Thyroid gland (tissue), 4 donors: ENCODE data around the gene ZNF570.

Experiments
- CTCF ChIP-seq, 6 experiments: fragments of 200-600 bp in 3 of 6; fragments of 450-650 bp in 3 of 6; sonication (generic) in 3 of 6; IDR thresholded peaks; one replicate each; pipeline ENCODE4 v1.5.1; 2016 to 2019; ENCODE audit warnings: antibody characterized with exemption in 6 of 6, mild to moderate bottlenecking in 2 of 6, inconsistent platforms in 1 of 6, moderate library complexity in 1 of 6
- POLR2A ChIP-seq, 2 donors: fragments of 450-650 bp; IDR thresholded peaks; one replicate each; pipeline ENCODE4 v1.6.1; 2017; ENCODE audit warnings: antibody characterized with exemption in 2 of 2, mild to moderate bottlenecking in 2 of 2, moderate library complexity in 1 of 2

- TF ChIP-seq CTCF (IDR thresholded peaks at IDR 0.05): no peak
- no peak for TF ChIP-seq POLR2A (IDR thresholded peaks at IDR 0.05)
Measured at GRCh38 chr19:37470216-37470615, 1.1 kb downstream of the ZNF570 start.
